GM18909 (cell line): ENCODE measurements around the gene OSBPL7.

Source experiments
- ATAC-seq: cut with Tn5 transposase; IDR thresholded peaks from one replicate; pipeline ENCODE4 v1.9.1; 2021; ENCODE audit warnings: mild to moderate bottlenecking; ENCODE audit not compliant: unreplicated experiment, poor library complexity

Gene OSBPL7

GRCh38 chr17:47821424-47822391 is at the start of gene OSBPL7:
TSS of gene OSBPL7 (minus strand) at chr17:47821794. CDS start at chr17:47820278, 1,516 bp downstream.
- ATAC-seq: peak; percentile 85

GRCh38 chr17:47871048-47871447 is 49.5 kb upstream of the OSBPL7 start:
- no peak for ATAC-seq

GRCh38 chr17:47870056-47870455 is 48.5 kb upstream of the OSBPL7 start:
- ATAC-seq: no peak

GRCh38 chr17:47869114-47869513 is 47.5 kb upstream of the OSBPL7 start:
- ATAC-seq: no peak

DNA sequence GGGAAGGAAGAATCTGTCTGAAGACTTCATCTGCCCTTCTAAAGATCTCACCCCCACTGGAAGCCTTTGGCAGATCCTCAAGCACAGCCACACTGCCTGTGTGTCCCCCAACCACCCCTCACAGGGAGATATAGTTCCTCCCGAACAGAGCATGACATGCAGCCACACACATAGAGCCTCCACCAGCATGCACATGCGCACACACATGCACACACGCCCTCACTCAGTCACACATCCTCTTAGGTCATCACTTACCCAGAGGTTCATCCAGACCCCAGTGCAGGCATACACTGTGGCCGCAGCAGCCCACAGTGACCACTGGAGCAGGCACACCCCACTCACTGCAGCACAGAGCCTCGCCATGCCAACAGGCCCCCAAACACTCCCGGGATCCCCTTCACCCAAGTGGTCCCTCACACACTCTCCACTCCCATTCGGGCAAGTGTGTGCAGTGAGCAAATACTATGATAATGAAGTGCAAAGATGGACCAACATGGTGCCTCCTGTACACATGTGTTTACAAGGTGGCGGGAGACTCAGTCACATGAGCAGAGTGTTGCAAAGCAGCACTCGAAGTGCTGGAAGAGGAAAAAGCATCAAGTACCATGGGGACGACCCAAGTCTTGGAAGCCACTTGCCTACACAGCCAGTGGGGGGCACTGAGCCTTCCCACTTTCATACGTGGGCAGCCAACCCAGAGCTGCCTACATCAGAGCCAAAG is 46.4 kb upstream of the OSBPL7 start:
- no peak for ATAC-seq

DNA sequence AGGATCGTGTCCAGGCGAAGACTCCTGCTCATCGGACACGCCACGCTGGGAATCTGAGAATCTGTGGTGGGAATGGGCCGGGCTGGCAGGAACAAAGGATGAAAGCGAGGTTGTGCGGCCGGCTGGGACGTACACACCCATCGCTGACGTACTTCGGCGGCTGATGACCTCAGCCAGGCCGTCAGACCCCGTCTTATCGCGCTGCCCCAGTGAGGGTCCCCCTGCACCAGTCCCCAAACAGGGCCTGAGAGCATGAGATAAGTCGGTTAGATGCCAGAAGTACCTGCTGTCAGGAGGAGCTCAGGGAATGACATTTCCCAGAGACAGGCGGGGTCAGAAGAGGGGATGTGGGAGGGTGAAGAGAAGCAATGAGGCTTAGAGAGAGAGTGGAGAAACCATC is 45.3 kb upstream of the OSBPL7 start:
- no peak for ATAC-seq

- no peak for ATAC-seq
Observed at GRCh38 chr17:47864791-47865216, 43.2 kb upstream of the OSBPL7 start.

DNA sequence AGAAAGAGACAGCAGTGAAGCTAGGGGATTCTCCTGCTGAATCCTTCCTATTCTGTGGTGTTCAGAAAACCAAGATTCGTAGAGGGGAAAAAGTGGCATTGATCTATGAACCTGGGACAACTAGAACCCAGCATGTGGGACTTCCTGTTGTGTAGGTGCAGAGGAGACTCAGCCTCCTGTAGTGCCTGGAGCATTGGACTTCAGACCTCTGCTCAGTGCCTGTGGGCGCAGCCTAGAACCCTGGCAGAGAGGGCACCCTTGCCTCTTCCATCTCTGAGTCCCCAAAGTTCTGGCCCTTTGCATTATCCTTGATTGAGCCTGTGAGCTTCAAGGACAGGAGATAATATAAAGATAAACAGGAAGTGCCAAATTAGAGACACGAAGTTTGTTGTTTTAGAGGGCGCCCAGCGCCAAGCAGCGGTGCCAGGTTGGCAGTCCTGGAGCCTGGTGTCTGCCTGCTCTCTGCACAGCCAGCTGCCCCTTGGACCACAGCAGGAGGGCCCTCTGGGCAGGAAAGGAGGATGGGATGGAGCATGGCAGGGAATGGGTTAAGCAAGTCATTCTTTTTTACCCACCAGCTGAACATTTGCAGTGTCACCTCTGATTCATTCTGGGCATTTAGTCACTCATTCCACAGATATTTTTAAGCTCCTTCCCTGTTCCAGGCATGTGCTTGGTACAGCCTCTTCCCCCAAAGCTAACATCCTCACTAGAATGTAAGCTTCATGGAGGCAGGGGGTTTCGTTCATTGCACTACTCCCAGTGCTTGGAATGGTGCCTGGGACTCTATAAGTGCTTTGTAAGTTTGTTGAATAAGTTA is 41.2 kb upstream of the OSBPL7 start:
- ATAC-seq: no peak

DNA sequence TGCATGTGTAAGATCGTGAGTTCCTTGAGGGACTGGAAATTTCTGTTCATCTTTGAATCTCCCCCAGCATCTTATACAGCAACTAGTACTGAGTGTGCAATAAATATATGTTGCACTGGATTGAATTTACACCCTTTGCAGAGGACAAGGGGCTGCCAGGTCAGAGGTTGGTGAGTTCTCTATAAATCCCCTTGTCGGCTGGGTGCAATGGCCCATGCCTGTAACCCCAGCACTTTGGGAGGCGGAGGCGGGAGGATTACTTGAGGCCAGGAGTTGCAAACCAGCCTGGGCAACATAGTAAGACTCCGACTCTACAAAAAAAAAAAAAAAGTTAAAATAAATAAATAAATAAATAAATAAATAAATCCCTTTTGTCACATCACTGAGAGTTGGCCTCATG is 38.8 kb upstream of the OSBPL7 start:
- no peak for ATAC-seq

DNA sequence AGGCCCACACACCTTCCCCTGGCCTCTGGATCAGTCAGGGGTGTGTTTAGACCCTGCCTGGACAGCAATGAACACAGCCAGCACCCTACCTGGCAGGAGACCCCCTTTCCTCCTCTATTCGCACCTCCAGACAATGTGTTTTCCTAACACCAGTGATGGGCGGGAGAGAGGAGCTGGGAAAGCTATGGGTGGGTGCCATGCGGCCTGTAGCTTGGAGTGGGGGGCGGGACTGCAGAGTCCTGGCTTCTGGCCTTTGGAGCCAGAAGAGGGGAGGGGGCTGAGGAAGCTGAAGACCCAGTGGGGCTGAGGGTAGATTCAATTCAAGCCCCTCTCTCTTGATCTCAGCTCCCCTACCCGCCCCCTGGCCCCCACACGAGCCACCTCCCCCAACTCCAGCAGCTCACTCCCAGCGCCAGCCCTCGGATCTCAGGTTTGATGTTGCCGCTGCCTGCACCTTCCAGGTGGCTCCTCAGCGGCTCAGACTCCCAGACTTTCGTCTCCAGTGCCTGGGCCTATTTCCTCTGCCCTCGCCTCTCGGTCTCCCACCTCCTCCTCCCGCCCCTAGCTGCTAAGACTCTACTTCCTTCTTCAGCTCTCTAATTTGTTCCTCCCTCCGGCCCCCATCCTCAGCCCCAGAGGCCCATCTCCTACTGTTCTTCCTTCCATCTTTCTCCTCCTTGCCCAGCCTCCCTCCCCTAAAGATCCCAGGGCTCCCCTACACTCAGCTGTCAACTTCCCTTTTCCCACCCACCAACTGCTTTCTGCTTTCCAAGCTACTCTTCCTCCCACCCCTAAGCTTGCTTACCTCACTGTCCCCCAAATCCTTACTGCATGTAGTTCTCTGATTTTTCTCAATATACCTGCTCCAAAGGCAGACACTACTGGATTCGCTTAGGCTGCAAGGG is 36.2 kb upstream of the OSBPL7 start:
- no peak for ATAC-seq

- no peak for ATAC-seq
Observed at GRCh38 chr17:47856830-47857229, 35.2 kb upstream of the OSBPL7 start.

GRCh38 chr17:47855737-47856136 is 34.1 kb upstream of the OSBPL7 start:
- no peak for ATAC-seq

GRCh38 chr17:47853616-47854015 is 32.0 kb upstream of the OSBPL7 start:
- ATAC-seq: no peak

- no peak for ATAC-seq
Observed at GRCh38 chr17:47852113-47852949, 30.7 kb upstream of the OSBPL7 start.

DNA sequence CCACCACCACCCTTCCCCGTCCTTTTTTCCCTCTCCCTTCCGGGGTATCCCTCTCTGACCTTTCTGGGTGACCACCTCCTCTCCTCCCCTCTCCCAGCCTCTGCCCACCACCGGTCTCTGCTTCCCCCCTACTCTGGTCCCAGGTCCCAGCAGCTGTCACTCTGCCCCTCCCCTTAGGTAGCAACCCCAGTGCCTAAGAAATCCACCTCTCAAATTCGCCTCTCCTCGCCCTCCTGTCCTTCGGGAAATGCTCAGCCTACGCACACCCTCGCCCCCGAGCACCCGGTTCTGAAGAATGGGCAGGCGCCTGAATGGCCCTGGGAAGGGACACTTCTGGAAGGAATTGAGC is 30.1 kb upstream of the OSBPL7 start:
- no peak for ATAC-seq

DNA sequence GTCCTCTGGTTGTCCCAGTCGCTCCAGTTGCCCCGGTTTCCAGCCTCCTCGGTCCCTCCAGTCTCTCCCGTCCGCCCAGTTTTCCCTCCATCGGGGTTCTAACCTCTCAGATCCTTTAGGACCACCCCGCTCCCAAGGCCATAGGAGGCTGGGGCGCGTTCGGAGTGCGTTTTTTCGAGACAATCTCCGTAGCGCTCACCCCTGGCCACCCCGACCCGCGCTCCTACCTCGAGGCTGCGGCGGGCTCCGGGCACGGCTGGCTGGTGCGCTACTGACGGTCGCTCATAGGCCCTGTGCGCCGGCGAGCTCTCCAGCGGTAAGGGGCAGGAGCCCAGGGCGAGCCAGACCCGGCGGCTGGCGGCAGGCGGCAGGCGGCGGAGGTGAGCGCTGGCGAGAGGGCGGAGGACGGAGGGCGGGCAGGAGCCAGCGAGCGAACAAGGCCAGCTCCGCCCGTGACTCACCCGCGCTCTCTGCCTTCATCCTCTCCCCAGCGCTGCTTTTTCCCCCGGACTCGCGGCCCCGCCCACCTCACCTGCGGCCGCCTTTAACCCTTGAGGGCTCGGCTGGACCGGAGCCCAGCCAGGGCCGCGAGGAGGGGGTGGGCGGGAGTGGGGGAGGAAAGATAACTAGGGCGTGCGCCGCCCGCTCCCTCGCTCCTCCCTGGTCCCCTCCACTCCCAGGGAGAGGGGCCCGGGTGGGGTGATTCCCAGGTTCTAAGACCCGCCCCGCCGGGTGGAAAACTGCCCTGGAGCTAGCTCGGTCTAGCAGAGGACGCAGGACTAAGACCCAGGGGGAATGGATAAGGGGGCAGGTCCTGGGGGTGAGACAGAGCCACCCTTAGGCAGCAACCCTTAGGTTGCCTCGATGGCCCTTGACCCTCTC is 29.3 kb upstream of the OSBPL7 start, which contains the start of gene SP6:
Gene SP6, minus strand, starts transcription at position 472 of the 882 bp plus-strand sequence. CDS start 2,734 bp downstream, outside the sequence.
- ATAC-seq: no peak

DNA sequence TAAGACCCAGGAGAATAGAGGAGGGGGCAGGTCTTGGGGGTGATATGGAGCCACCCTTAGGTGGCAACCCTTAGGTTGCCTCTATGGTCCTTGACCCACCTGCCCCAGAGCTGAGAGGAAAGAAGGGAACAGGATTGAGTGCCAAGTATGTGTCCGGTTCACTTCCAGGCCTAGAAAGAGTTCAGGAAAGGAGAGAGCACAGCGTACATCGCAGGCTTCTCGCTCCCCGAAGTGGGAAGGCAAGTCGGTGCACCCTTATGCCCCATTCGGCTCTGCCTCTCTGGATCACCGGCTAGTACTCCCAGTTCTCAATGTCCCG is 28.7 kb upstream of the OSBPL7 start:
- no peak for ATAC-seq

DNA sequence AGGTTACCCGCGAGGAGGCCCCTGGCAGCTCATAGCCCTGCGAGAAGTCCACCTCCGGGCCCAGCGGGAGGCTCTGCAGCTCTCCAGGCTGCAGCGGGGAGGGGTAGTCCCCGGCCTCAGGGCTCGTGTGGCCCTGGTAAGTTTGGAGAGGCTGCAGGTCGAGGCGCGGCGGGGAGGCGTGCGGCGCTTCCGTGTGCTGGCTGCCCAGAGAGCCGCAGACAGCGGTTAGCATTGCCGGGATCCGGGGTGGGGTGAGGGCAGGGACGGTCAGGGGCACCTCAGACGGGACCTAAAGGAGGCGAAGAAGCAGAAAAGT is 26.6 kb upstream of the OSBPL7 start:
- ATAC-seq: no peak
